Neural progenitor cell (in vitro differentiated cells): ENCODE data around the gene CDC16.

Experiments used
- CTCF ChIP-seq: fragments of 200-600 bp; sonication (generic); IDR thresholded peaks from 2 replicates; pipeline ENCODE4 v1.5.1; 2017; ENCODE audit warnings: antibody characterized with exemption, mild to moderate bottlenecking
- EZH2 ChIP-seq: fragments of 200-600 bp; sonication (generic); IDR thresholded peaks from 2 replicates; pipeline ENCODE4 v1.6.1; 2017; ENCODE audit warnings: antibody characterized with exemption, mild to moderate bottlenecking, moderate library complexity

- no peak for TF ChIP-seq CTCF
- no peak for TF ChIP-seq EZH2
Measured at GRCh38 chr13:114283576-114283975, 48.9 kb downstream of the CDC16 start.
